ENCODE data around the gene SOD3. TPM values are rescaled to one million over a fixed set of nuclear protein-coding genes. Genes with fewer than 3 reads are reported as not detected.

Gene SOD3
- total and polyA plus RNA-seq, 9 of the 15 experiments (the other 6 are each of a cell fraction or from before 2014, with no cell fraction given): 0.10 to 0.31 (median 0.24) TPM; not detected in 6

DNA sequence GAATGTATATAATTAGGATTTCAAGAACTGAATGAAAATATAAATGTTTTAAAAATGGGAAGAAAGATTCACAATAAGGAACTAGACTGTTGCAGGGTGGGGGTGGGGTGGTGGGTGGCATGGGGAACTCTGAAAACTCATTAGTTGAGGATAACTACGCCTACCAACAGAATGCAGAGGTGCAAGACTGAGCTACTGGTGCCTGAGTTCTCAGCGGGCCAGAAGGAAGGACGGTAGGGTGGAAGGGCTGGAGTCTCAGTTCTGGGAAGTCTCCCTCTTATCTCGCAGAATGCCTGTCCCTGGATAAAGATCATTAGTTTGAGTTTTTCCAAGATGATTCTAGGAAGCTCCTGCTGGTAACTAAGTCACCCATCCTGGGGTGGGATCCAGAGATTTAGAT, 1.3 kb upstream of the SOD3 start (continued):
- TF ChIP-seq ZNF766 (CRISPR knock-in tag; conservative IDR thresholded peaks at IDR 0.05) (no peak), RBM34 (IDR thresholded peaks at IDR 0.05; ENCODE audit: borderline replicate concordance, insufficient read depth, low read length) (no peak), MTA3 (IDR thresholded peaks at IDR 0.05; ENCODE audit: borderline replicate concordance) (no peak)
- TF ChIP-seq, protein P1, sequence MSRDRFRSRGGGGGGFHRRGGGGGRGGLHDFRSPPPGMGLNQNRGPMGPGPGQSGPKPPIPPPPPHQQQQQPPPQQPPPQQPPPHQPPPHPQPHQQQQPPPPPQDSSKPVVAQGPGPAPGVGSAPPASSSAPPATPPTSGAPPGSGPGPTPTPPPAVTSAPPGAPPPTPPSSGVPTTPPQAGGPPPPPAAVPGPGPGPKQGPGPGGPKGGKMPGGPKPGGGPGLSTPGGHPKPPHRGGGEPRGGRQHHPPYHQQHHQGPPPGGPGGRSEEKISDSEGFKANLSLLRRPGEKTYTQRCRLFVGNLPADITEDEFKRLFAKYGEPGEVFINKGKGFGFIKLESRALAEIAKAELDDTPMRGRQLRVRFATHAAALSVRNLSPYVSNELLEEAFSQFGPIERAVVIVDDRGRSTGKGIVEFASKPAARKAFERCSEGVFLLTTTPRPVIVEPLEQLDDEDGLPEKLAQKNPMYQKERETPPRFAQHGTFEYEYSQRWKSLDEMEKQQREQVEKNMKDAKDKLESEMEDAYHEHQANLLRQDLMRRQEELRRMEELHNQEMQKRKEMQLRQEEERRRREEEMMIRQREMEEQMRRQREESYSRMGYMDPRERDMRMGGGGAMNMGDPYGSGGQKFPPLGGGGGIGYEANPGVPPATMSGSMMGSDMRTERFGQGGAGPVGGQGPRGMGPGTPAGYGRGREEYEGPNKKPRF (IDR thresholded peaks at IDR 0.05; ENCODE audit: low read depth, low read length): no peak

DNA sequence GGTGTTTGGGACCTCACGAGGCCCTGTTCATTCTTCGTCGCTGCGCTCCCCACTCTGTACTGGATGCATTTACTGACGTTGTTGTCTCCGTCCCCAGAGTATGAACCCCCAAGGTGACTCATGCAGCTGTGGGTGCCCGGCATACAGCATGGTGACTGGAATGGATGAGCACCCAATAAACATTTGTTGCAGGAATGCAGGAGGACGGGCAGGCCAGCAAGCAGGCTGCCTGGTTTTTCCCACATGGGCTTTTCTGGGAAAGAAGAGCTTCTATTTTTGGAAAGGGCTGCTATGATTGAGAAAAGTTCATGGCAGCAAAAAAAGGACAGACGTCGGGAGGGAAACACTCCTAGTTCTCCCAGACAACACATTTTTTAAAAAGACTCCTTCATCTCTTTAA, 893 bp upstream of the SOD3 start:
- intact Hi-C loops (cut with micrococcal nuclease): no loop called here
- no peaks in the 10 kb centered on the region for H3K79me2 ChIP-seq (ENCODE audit: control insufficient read depth, insufficient read depth, low read length)
- H3K27me3 ChIP-seq (ENCODE audit: control insufficient read depth in 2 of 2, insufficient read depth in 2 of 2, low read length in 2 of 2): peaks cover 2 to 27% of the 10 kb centered on the region in 2 experiments; a peak in 4 of 5 replicates
- CTCF ChIA-PET (ENCODE audit: low intra/inter-chr PET ratio): no interaction called here
- no peaks in the 10 kb centered on the region for H3K9me1 ChIP-seq (ENCODE audit: control insufficient read depth, insufficient read depth, low read length)
- H3K27ac ChIP-seq (ENCODE audit: extremely low read depth, low read depth, low read length): no peak overlapping the region
- peaks cover 11 to 19% of the 10 kb centered on the region in 2 experiments; a peak in 4 of 5 replicates for H3K4me1 ChIP-seq (replicated peaks in 1 of 2; ENCODE audit: control insufficient read depth in 2 of 2, insufficient read depth in 2 of 2, low read length in 2 of 2)
- DNase-seq (ENCODE audit: extremely low read depth in 1 of 4, low spot score in 3 of 4): no peak
- H3K4me2 ChIP-seq (ENCODE audit: insufficient read depth, low read length): peak overlapping the region; percentile 61
- H3K9ac ChIP-seq (ENCODE audit: insufficient read depth in 1 of 2, low read depth in 2 of 2, low read length in 2 of 2): peak overlapping the region in 1 of 2 experiments; percentile 52; a peak in 1 of 4 replicates
- no TSS peak for BruUV-seq (replicated peaks)
- ATAC-seq: peak; percentile 11; the same call in 1 of the 3 replicates
- peak overlapping the region; percentile 59 for H2AFZ ChIP-seq (ENCODE audit: low read depth, low read length)
- POLR2A ChIA-PET: interaction anchor here (1.5 to 1.6 kb wide), 2 partner anchors 10 to 12 kb away, joined by 3 to 4 read pairs; no protein-coding TSS in a partner anchor
- in situ Hi-C loops (cut with MboI): no loop called here
- FAIRE-seq: no peak
- H3K9me3 ChIP-seq (replicated peaks; ENCODE audit: control insufficient read depth, insufficient read depth, low read depth, low read length): no peaks in the 10 kb centered on the region
- H4K20me1 ChIP-seq (replicated peaks; ENCODE audit: control insufficient read depth, insufficient read depth, low read length): no peaks in the 10 kb centered on the region; the same call in 1 of the 2 replicates
- 7% methylated on average over 9 of the region's 10 CpGs for WGBS (ENCODE audit: insufficient coverage, low coverage, missing lambda C conversion rate)
- H3K36me3 ChIP-seq (ENCODE audit: control insufficient read depth, insufficient read depth, low read length): no peaks in the 10 kb centered on the region
- H3K4me3 ChIP-seq: no peak overlapping the region
- no peak for TF ChIP-seq ZBTB8A (IDR thresholded peaks at IDR 0.05; ENCODE audit: partially characterized antibody)
- TF ChIP-seq SRSF9 (IDR thresholded peaks at IDR 0.05; ENCODE audit: borderline replicate concordance, low read depth, low read length): no peak
- no peak for TF ChIP-seq NR2F6 (CRISPR knock-in tag; IDR thresholded peaks at IDR 0.05)
- TF ChIP-seq ASH1L (IDR thresholded peaks at IDR 0.05; ENCODE audit: borderline replicate concordance, low read depth, partially characterized antibody): no peak
- TF ChIP-seq CBX8 (IDR thresholded peaks at IDR 0.05; ENCODE audit: borderline replicate concordance, extremely low read depth, low read depth, low read length, poor library complexity, severe bottlenecking): no peak
- TF ChIP-seq ILF3 (IDR thresholded peaks at IDR 0.05; ENCODE audit: borderline replicate concordance): no peak
- TF ChIP-seq ZNF12 (CRISPR knock-in tag; IDR thresholded peaks at IDR 0.05): no peak
- no peak for TF ChIP-seq RCOR1 (IDR thresholded peaks at IDR 0.05; ENCODE audit: borderline replicate concordance in 1 of 2, low read depth in 2 of 2, low read length in 2 of 2)
- no peak for TF ChIP-seq ZBTB2 (IDR thresholded peaks at IDR 0.05)
- no peak for TF ChIP-seq HOMEZ (CRISPR knock-in tag; IDR thresholded peaks at IDR 0.05)

Measured in K562 (cell line).